Spleen (tissue), 11 donors: ENCODE results near the gene EIF3I. TPM values are rescaled to one million over a fixed set of nuclear protein-coding genes. Genes with fewer than 3 reads are reported as not detected.
A peak's percentile ranks its signal among the peaks of the same experiment; 100 is the strongest.

Experiments
- DNase-seq: peaks from one replicate; pipeline ENCODE4 v3.0.0-alpha.2; 2020
- H3K27ac ChIP-seq, 8 donors: fragments of 200-600 bp; sonication (generic) in 7 of 8; 1 replicate in 4 of 8; 2 replicates in 4 of 8; pipeline versions ENCODE4 v1.5.0 to v1.8.0; 2016 to 2021; ENCODE audit warnings: inconsistent platforms in 4 of 8, mild to moderate bottlenecking in 4 of 8, moderate library complexity in 1 of 8
- H3K27me3 ChIP-seq, 7 donors: fragments of 200-600 bp; sonication (generic) in 6 of 7; replicated peaks in 1 of 7; 1 replicate in 4 of 7; 2 replicates in 3 of 7; pipeline versions ENCODE4 v1.5.0 to v1.8.0; 2016 to 2021; ENCODE audit warnings: inconsistent platforms in 3 of 7, mild to moderate bottlenecking in 1 of 7
- H3K36me3 ChIP-seq, 6 donors: fragments of 200-600 bp; sonication (generic) in 5 of 6; 1 replicate in 4 of 6; 2 replicates in 2 of 6; pipeline versions ENCODE4 v1.5.0 to v1.8.0; 2016 to 2021; ENCODE audit warnings: inconsistent platforms in 2 of 6
- H3K4me1 ChIP-seq, 6 donors: fragments of 200-600 bp; sonication (generic) in 5 of 6; 1 replicate in 3 of 6; 2 replicates in 3 of 6; pipeline versions ENCODE4 v1.5.0 to v1.8.0; 2016 to 2021; ENCODE audit warnings: inconsistent platforms in 3 of 6
- H3K4me3 ChIP-seq, 8 donors: fragments of 200-600 bp; sonication (generic) in 7 of 8; 1 replicate in 4 of 8; 2 replicates in 4 of 8; pipeline versions ENCODE4 v1.5.0 to v1.8.0; 2016 to 2021; ENCODE audit warnings: inconsistent platforms in 4 of 8, mild to moderate bottlenecking in 4 of 8, moderate library complexity in 2 of 8
- H3K9me3 ChIP-seq, 8 donors: fragments of 200-600 bp; sonication (generic) in 7 of 8; 1 replicate in 4 of 8; 2 replicates in 4 of 8; pipeline versions ENCODE4 v1.5.0 to v1.8.0; 2016 to 2021; ENCODE audit warnings: inconsistent platforms in 4 of 8
- CTCF ChIP-seq, 11 experiments: fragments of 200-600 bp in 7 of 11; fragments of 450-650 bp in 4 of 11; sonication (generic) in 4 of 11; IDR thresholded peaks in 8 of 11; conservative IDR thresholded peaks in 3 of 11; 1 replicate in 7 of 11; 2 replicates in 4 of 11; pipeline versions ENCODE4 v1.4.0 to v1.8.0; 2016 to 2021; ENCODE audit warnings: antibody characterized with exemption in 11 of 11, inconsistent platforms in 4 of 11, mild to moderate bottlenecking in 1 of 11
- POLR2A ChIP-seq, 3 donors: fragments of 450-650 bp; IDR thresholded peaks; one replicate each; pipeline ENCODE4 v1.5.1; 2017; ENCODE audit warnings: antibody characterized with exemption in 3 of 3, mild to moderate bottlenecking in 1 of 3
- POLR2AphosphoS5 ChIP-seq, 3 donors: sonication (generic); formaldehyde crosslinking; IDR thresholded peaks; one replicate each; pipeline ENCODE4 v1.5.1; 2017; ENCODE audit warnings: antibody characterized with exemption in 3 of 3
- WGBS, 5 donors: extraction: QIAGEN DNeasy Blood & Tissue Kit in 3 of 5; methylation state at CpG; one replicate each; pipeline versions ENCODE4 v1.1.5 to v1.1.7; 2013 to 2018; 5-methylcytosine and 5-hydroxymethylcytosine counted together
- intact Hi-C: fragments of 100-400 bp; cut with DNase I; formaldehyde crosslinking; loops from one replicate; pipeline ENCODE4 v1.15.0; 2023; ENCODE audit warnings: low total_unique reads
- polyA plus RNA-seq, 3 donors: library from polyadenylated mRNA; stranded (reverse); fragments of 200-250 nt; gene quantifications; one replicate each; pipeline ENCODE4 v1.2.1, GENCODE V29; 2013
- total RNA-seq, 7 donors: library from RNA; depleted of rRNA in 3 of 7; stranded (reverse); fragments of >200 nt in 3 of 7; fragmentation: NEBNext Ultra II Directional in 4 of 7; extraction: Animal tissue kit (Norgen Biotek cat#: 25700) in 4 of 7; gene quantifications; one replicate each; pipeline versions ENCODE4 v1.1.0 to v1.2.1, GENCODE V29; 2016 to 2021
- donor health status: healthy with polysubstance abuse.
- donor health status: DM: no; HTN: no; CAD: no; lungs with moderate emphysema.
- donor health status: DM: no; HTN: no; CAD: no.
- donor health status: Bipolar disorder and iron deficiency.
- donor health status: healthy.
- donor health status: DM: no; HTN: no; CAD: no.
- donor health status: DM: yes; HTN: yes; CAD: no.

Gene EIF3I
- total and polyA plus RNA-seq, 10 donors: 94.5 to 182 (median 114) TPM

GRCh38 chr1:32215629-32216480, 6.4 kb upstream of the EIF3I start:
- peaks cover 0 to 77% (median 27%) of the 10 kb centered on the region in 6 donors for H3K36me3 ChIP-seq
- DNase-seq: no peak
- 69 to 78% (median 71%) methylated on average over 10 of the region's 10 CpGs for WGBS, 5 donors
- TF ChIP-seq POLR2AphosphoS5 (IDR thresholded peaks at IDR 0.05) (peak; percentile 23 to 38 (median 33)), POLR2A (IDR thresholded peaks at IDR 0.05) (no peak), CTCF (IDR thresholded peaks at IDR 0.05 in 8 of 11, conservative IDR thresholded peaks at IDR 0.05 in 3 of 11) (peak; percentile 48 to 86 (median 77))
- no peak overlapping the region for H3K4me3 ChIP-seq
- H3K4me1 ChIP-seq: peaks cover 8 to 42% (median 30%) of the 10 kb centered on the region in 6 donors
- H3K9me3 ChIP-seq: no peaks in the 10 kb centered on the region
- intact Hi-C loops: no loop called here
- H3K27ac ChIP-seq: peak overlapping the region in 5 of 8 donors; percentile 29 to 67 (median 42)
- H3K27me3 ChIP-seq: no peaks in the 10 kb centered on the region

GRCh38 chr1:32216566-32216965, 5.6 kb upstream of the EIF3I start:
- Histone ChIP-seq H3K4me1 (peaks cover 15 to 49% (median 37%) of the 10 kb centered on the region in 6 donors), H3K9me3 (no peaks in the 10 kb centered on the region), H3K27me3 (no peaks in the 10 kb centered on the region), H3K4me3 (no peak overlapping the region), H3K27ac (peak overlapping the region in 5 of 8 donors; percentile 21 to 67 (median 42)), H3K36me3 (peaks cover 0 to 77% (median 27%) of the 10 kb centered on the region in 6 donors)
- DNase-seq: no peak
- intact Hi-C loops: no loop called here
- TF ChIP-seq POLR2A (IDR thresholded peaks at IDR 0.05): no peak
- no peak for TF ChIP-seq CTCF (IDR thresholded peaks at IDR 0.05 in 8 of 11, conservative IDR thresholded peaks at IDR 0.05 in 3 of 11)
- TF ChIP-seq POLR2AphosphoS5 (IDR thresholded peaks at IDR 0.05): no peak
- 53 to 85% (median 76%) methylated on average over 4 to 5 of the region's 5 CpGs for WGBS, 5 donors

- 90 to 96% (median 91%) methylated on average over 7 of the region's 7 CpGs for WGBS, 5 donors
- DNase-seq: no peak
- H3K9me3 ChIP-seq: no peaks in the 10 kb centered on the region
- intact Hi-C loops: no loop called here
- peaks cover 26 to 56% (median 48%) of the 10 kb centered on the region in 6 donors for H3K4me1 ChIP-seq
- H3K36me3 ChIP-seq: peaks cover 0 to 67% (median 29%) of the 10 kb centered on the region in 6 donors
- TF ChIP-seq CTCF (IDR thresholded peaks at IDR 0.05 in 8 of 11, conservative IDR thresholded peaks at IDR 0.05 in 3 of 11) (no peak), POLR2A (IDR thresholded peaks at IDR 0.05) (no peak), POLR2AphosphoS5 (IDR thresholded peaks at IDR 0.05) (no peak)
- H3K27ac ChIP-seq: no peak overlapping the region
- H3K4me3 ChIP-seq: no peak overlapping the region
- H3K27me3 ChIP-seq: no peaks in the 10 kb centered on the region
These were observed 3.2 kb upstream of the EIF3I start for GRCh38 chr1:32219022-32219421.
